Measurements from ENCODE around the gene CDH8.
"Not testable (repeated sequence)": the region's sequence is repeated elsewhere in the genome, so short reads cannot be mapped to it uniquely, and the experiment has no call there.

The CDH8 gene

GRCh38 chr16:61836804-61837393, 199.3 kb downstream of the CDH8 start:
- no peak for DNase-seq

GRCh38 chr16:61834082-61834481, 202.2 kb downstream of the CDH8 start:
- DNase-seq: no peak

- DNase-seq: no peak
These were observed 204.8 kb downstream of the CDH8 start for GRCh38 chr16:61831351-61831917.

- no peak for DNase-seq
These were observed 206.6 kb downstream of the CDH8 start for GRCh38 chr16:61829631-61830030.

GRCh38 chr16:61823326-61823725, 212.9 kb downstream of the CDH8 start:
- DNase-seq: no peak

GRCh38 chr16:61820820-61821219, 215.4 kb downstream of the CDH8 start:
- no peak for DNase-seq

GRCh38 chr16:61820398-61820797, 215.8 kb downstream of the CDH8 start:
- no peak for DNase-seq

- no peak for DNase-seq
These were observed 217.4 kb downstream of the CDH8 start for GRCh38 chr16:61818850-61819249.

GRCh38 chr16:61817583-61818278, 218.5 kb downstream of the CDH8 start:
- DNase-seq: no peak

- DNase-seq: no peak
These were observed 221.4 kb downstream of the CDH8 start for GRCh38 chr16:61814726-61815347.

GRCh38 chr16:61813339-61813738, 222.9 kb downstream of the CDH8 start:
- no peak for DNase-seq

GRCh38 chr16:61812251-61812650, 224.0 kb downstream of the CDH8 start:
- DNase-seq: no peak

GRCh38 chr16:61807551-61807950, 228.7 kb downstream of the CDH8 start:
- DNase-seq: no peak

- DNase-seq: not testable (repeated sequence)
These were observed 235.0 kb downstream of the CDH8 start for GRCh38 chr16:61801217-61801616.

GRCh38 chr16:61798741-61799140, 237.5 kb downstream of the CDH8 start:
- DNase-seq: no peak

- no peak for DNase-seq
These were observed 238.2 kb downstream of the CDH8 start for GRCh38 chr16:61797961-61798507.

GRCh38 chr16:61797296-61797795, 238.9 kb downstream of the CDH8 start:
- DNase-seq: no peak

GRCh38 chr16:61792194-61792909, 243.9 kb downstream of the CDH8 start:
- no peak for DNase-seq

- DNase-seq: no peak
These were observed 244.8 kb downstream of the CDH8 start for GRCh38 chr16:61791464-61791863.

- not testable (repeated sequence) for DNase-seq
These were observed 254.4 kb downstream of the CDH8 start for GRCh38 chr16:61781855-61782254.

GRCh38 chr16:61780161-61780560, 256.1 kb downstream of the CDH8 start:
- DNase-seq: no peak

- DNase-seq: no peak
These were observed 265.9 kb downstream of the CDH8 start for GRCh38 chr16:61770301-61770700.

- DNase-seq: no peak
These were observed 272.2 kb downstream of the CDH8 start for GRCh38 chr16:61763991-61764390.

Data from stimulated activated CD4-positive, alpha-beta T cell treated with anti-CD3 and anti-CD28 coated beads, Interleukin-2, amount 100 ng/mL, for 48 hours (primary cell).